BLaER1 treated with 17β-estradiol and CSF1 and Interleukin-3, amounts not matched to agents 10 nM and 100 nM (cell line): Measurements from ENCODE around the gene GALNT2.

Experiments
- H3K27ac ChIP-seq, 11 experiments: shearing (Covaris generic); formaldehyde crosslinking; 2 replicates each; pipeline ENCODE4 v1.8.1; 2022
- H3K27me3 ChIP-seq, 11 experiments: shearing (Covaris generic); formaldehyde crosslinking; 2 replicates each; pipeline ENCODE4 v1.8.1; 2022
- H3K36me3 ChIP-seq, 11 experiments: shearing (Covaris generic); formaldehyde crosslinking; 2 replicates each; pipeline ENCODE4 v1.8.1; 2022
- H3K4me1 ChIP-seq, 10 experiments: shearing (Covaris generic); formaldehyde crosslinking; 2 replicates each; pipeline ENCODE4 v1.8.1; 2022
- H3K4me2 ChIP-seq, 11 experiments: shearing (Covaris generic); formaldehyde crosslinking; 2 replicates each; pipeline ENCODE4 v1.8.1; 2022
- H3K4me3 ChIP-seq, 10 experiments: shearing (Covaris generic); formaldehyde crosslinking; 2 replicates each; pipeline ENCODE4 v1.8.1; 2022
- H3K9ac ChIP-seq, 11 experiments: shearing (Covaris generic); formaldehyde crosslinking; 2 replicates each; pipeline ENCODE4 v1.8.1; 2022
- H3K9me3 ChIP-seq, 11 experiments: shearing (Covaris generic); formaldehyde crosslinking; replicated peaks in 1 of 11; 2 replicates each; pipeline ENCODE4 v1.8.1; 2022
- H4K20me1 ChIP-seq, 11 experiments: shearing (Covaris generic); formaldehyde crosslinking; 2 replicates each; pipeline ENCODE4 v1.8.1; 2022
- Cebpa-rat ChIP-seq, 11 experiments: shearing (Covaris generic); IDR thresholded peaks; 2 replicates each; pipeline ENCODE4 v1.8.1; 2022

GALNT2 gene

GRCh38 chr1:230171356-230172015, 104.4 kb downstream of the GALNT2 start:
- TF ChIP-seq Cebpa-rat (IDR thresholded peaks at IDR 0.05) = no peak
- Histone ChIP-seq H3K27me3 (no peaks in the 10 kb centered on the region), H3K4me2 (peak overlapping the region in 8 of 11 experiments; percentile 8 to 86 (median 80); a peak in 11 of 22 replicates), H3K36me3 (peaks cover 0 to 49% (median 5%) of the 10 kb centered on the region in 11 experiments; a peak in 8 of 22 replicates), H3K9me3 (peaks cover 0 to 4% (median 0%) of the 10 kb centered on the region in 11 experiments; a peak in 2 of 22 replicates), H3K4me3 (no peak overlapping the region), H3K9ac (no peak overlapping the region), H3K4me1 (peaks cover 55 to 100% (median 96%) of the 10 kb centered on the region in 10 experiments), H3K27ac (no peak overlapping the region), H4K20me1 (peaks cover 0 to 98% (median 43%) of the 10 kb centered on the region in 11 experiments; a peak in 16 of 22 replicates)

GRCh38 chr1:230172016-230172537, 105.0 kb downstream of the GALNT2 start:
- Histone ChIP-seq H3K4me1 (peaks cover 61 to 100% (median 97%) of the 10 kb centered on the region in 10 experiments), H3K27ac (no peak overlapping the region; a peak in 1 of 22 replicates), H3K4me2 (peak overlapping the region in 9 of 11 experiments; percentile 2 to 81 (median 69); a peak in 13 of 22 replicates), H4K20me1 (peaks cover 0 to 98% (median 46%) of the 10 kb centered on the region in 11 experiments; a peak in 16 of 22 replicates), H3K36me3 (peaks cover 0 to 43% (median 5%) of the 10 kb centered on the region in 11 experiments; a peak in 8 of 22 replicates), H3K9ac (no peak overlapping the region), H3K4me3 (no peak overlapping the region), H3K27me3 (no peaks in the 10 kb centered on the region), H3K9me3 (peaks cover 0 to 2% (median 0%) of the 10 kb centered on the region in 11 experiments; a peak in 2 of 22 replicates)
- no peak for TF ChIP-seq Cebpa-rat (IDR thresholded peaks at IDR 0.05)

- peaks cover 57 to 98% (median 91%) of the 10 kb centered on the region in 10 experiments for H3K4me1 ChIP-seq
- H4K20me1 ChIP-seq = peaks cover 0 to 98% (median 41%) of the 10 kb centered on the region in 11 experiments; a peak in 15 of 22 replicates
- no peak overlapping the region for H3K9ac ChIP-seq
- peak overlapping the region in 9 of 11 experiments; percentile 63 to 81 (median 78); a peak in 16 of 22 replicates for H3K4me2 ChIP-seq
- H3K4me3 ChIP-seq = no peak overlapping the region
- no peaks in the 10 kb centered on the region for H3K9me3 ChIP-seq
- H3K36me3 ChIP-seq = peaks cover 4 to 53% (median 11%) of the 10 kb centered on the region in 11 experiments; a peak in 21 of 22 replicates
- no peak overlapping the region for H3K27ac ChIP-seq
- TF ChIP-seq Cebpa-rat (IDR thresholded peaks at IDR 0.05) = no peak
- H3K27me3 ChIP-seq = no peaks in the 10 kb centered on the region
Observed at GRCh38 chr1:230173187-230173975, 106.3 kb downstream of the GALNT2 start.

- Histone ChIP-seq H4K20me1 (peaks cover 0 to 98% (median 42%) of the 10 kb centered on the region in 11 experiments; a peak in 15 of 22 replicates), H3K4me3 (no peak overlapping the region), H3K9me3 (no peaks in the 10 kb centered on the region), H3K9ac (no peak overlapping the region), H3K4me1 (peaks cover 50 to 92% (median 85%) of the 10 kb centered on the region in 10 experiments), H3K4me2 (peak overlapping the region; percentile 63 to 86 (median 78); a peak in 19 of 22 replicates), H3K36me3 (peaks cover 7 to 59% (median 17%) of the 10 kb centered on the region in 11 experiments; a peak in 21 of 22 replicates), H3K27ac (no peak overlapping the region), H3K27me3 (no peaks in the 10 kb centered on the region)
- no peak for TF ChIP-seq Cebpa-rat (IDR thresholded peaks at IDR 0.05)
Observed at GRCh38 chr1:230174041-230174440, 107.0 kb downstream of the GALNT2 start.

GRCh38 chr1:230174471-230175162, 107.6 kb downstream of the GALNT2 start:
- no peak overlapping the region; a peak in 1 of 20 replicates for H3K4me3 ChIP-seq
- H4K20me1 ChIP-seq = peaks cover 0 to 97% (median 42%) of the 10 kb centered on the region in 11 experiments; a peak in 15 of 22 replicates
- peak overlapping the region in 5 of 11 experiments; percentile 1 to 52 (median 32); a peak in 6 of 22 replicates for H3K27ac ChIP-seq
- H3K4me1 ChIP-seq = peaks cover 45 to 86% (median 79%) of the 10 kb centered on the region in 10 experiments
- no peaks in the 10 kb centered on the region for H3K9me3 ChIP-seq
- no peaks in the 10 kb centered on the region for H3K27me3 ChIP-seq
- peaks cover 7 to 65% (median 21%) of the 10 kb centered on the region in 11 experiments; a peak in 21 of 22 replicates for H3K36me3 ChIP-seq
- H3K4me2 ChIP-seq = peak overlapping the region; percentile 63 to 86 (median 78)
- TF ChIP-seq Cebpa-rat (IDR thresholded peaks at IDR 0.05) = no peak
- no peak overlapping the region for H3K9ac ChIP-seq

- Histone ChIP-seq H4K20me1 (peaks cover 0 to 97% (median 42%) of the 10 kb centered on the region in 11 experiments; a peak in 15 of 22 replicates), H3K9ac (no peak overlapping the region), H3K9me3 (no peaks in the 10 kb centered on the region), H3K4me2 (peak overlapping the region; percentile 63 to 88 (median 78)), H3K27ac (peak overlapping the region in 5 of 11 experiments; percentile 1 to 52 (median 32); a peak in 6 of 22 replicates), H3K27me3 (no peaks in the 10 kb centered on the region), H3K4me1 (peaks cover 38 to 79% (median 72%) of the 10 kb centered on the region in 10 experiments), H3K36me3 (peaks cover 8 to 68% (median 24%) of the 10 kb centered on the region in 11 experiments; a peak in 21 of 22 replicates), H3K4me3 (no peak overlapping the region; a peak in 1 of 20 replicates)
- no peak for TF ChIP-seq Cebpa-rat (IDR thresholded peaks at IDR 0.05)
Observed at GRCh38 chr1:230175163-230175747, 108.2 kb downstream of the GALNT2 start.

- Histone ChIP-seq H3K9me3 (no peaks in the 10 kb centered on the region), H4K20me1 (peaks cover 0 to 97% (median 42%) of the 10 kb centered on the region in 11 experiments; a peak in 15 of 22 replicates), H3K27me3 (no peaks in the 10 kb centered on the region), H3K4me3 (no peak overlapping the region), H3K4me1 (peaks cover 35 to 74% (median 67%) of the 10 kb centered on the region in 10 experiments), H3K4me2 (peak overlapping the region in 10 of 11 experiments; percentile 62 to 89 (median 80); a peak in 21 of 22 replicates), H3K36me3 (peaks cover 12 to 68% (median 28%) of the 10 kb centered on the region in 11 experiments; a peak in 21 of 22 replicates), H3K27ac (no peak overlapping the region; a peak in 1 of 22 replicates), H3K9ac (no peak overlapping the region)
- TF ChIP-seq Cebpa-rat (IDR thresholded peaks at IDR 0.05) = no peak
Observed at GRCh38 chr1:230175839-230176238, 108.8 kb downstream of the GALNT2 start.
